Brain microvascular endothelial cell (primary cell): ENCODE results near the gene AQP7.
"Not testable (repeated sequence)": the region's sequence is repeated elsewhere in the genome, so short reads cannot be mapped to it uniquely, and the experiment has no call there.

Experiments used
- DNase-seq: peaks from one replicate; pipeline ENCODE4 v3.0.0-alpha.2; 2020
- H3K27ac ChIP-seq: fragments of 250-450 bp; sonication (Bioruptor Pico); 2 replicates; pipeline ENCODE4 v1.5.1; 2020; ENCODE audit warnings: mild to moderate bottlenecking, moderate library complexity
- H3K27me3 ChIP-seq: fragments of 250-450 bp; sonication (Bioruptor Pico); replicated peaks from 2 replicates; pipeline ENCODE4 v1.5.1; 2020; ENCODE audit warnings: mild to moderate bottlenecking
- H3K36me3 ChIP-seq: fragments of 250-450 bp; sonication (Bioruptor Pico); replicated peaks from 2 replicates; pipeline ENCODE4 v1.5.1; 2020; ENCODE audit warnings: mild to moderate bottlenecking
- H3K4me3 ChIP-seq: 2 replicates; pipeline ENCODE4 v1.5.1; 2011; ENCODE audit warnings: low read depth, mild to moderate bottlenecking, control low read depth, low read length, moderate library complexity
- CTCF ChIP-seq: IDR thresholded peaks from 2 replicates; pipeline ENCODE4 v1.5.1; 2011; ENCODE audit warnings: low read depth, mild to moderate bottlenecking, moderate library complexity, low read length, control low read depth, inconsistent platforms; ENCODE audit errors: missing control alignments
- in situ Hi-C: cut with HindIII; loops from 2 replicates; pipeline ENCODE4 v1.10.0; 2017; ENCODE audit warnings: low sequenced_read_pairs, low pct_ligation_motif_present

Gene AQP7

GRCh38 chr9:33404788-33405362 lies 2.5 kb upstream of the AQP7 start:
- in situ Hi-C loops = no loop called here
- Histone ChIP-seq H3K36me3 (no peaks in the 10 kb centered on the region), H3K27ac (no peak overlapping the region), H3K27me3 (no peaks in the 10 kb centered on the region), H3K4me3 (no peak overlapping the region)
- TF ChIP-seq CTCF = peak; percentile 3
- DNase-seq = no peak

- no peak for TF ChIP-seq CTCF
- Histone ChIP-seq H3K4me3 (no peak overlapping the region), H3K36me3 (no peaks in the 10 kb centered on the region), H3K27ac (no peak overlapping the region), H3K27me3 (no peaks in the 10 kb centered on the region)
- in situ Hi-C loops = no loop called here
- DNase-seq = no peak
Observed at GRCh38 chr9:33403941-33404787, 1.8 kb upstream of the AQP7 start.

- in situ Hi-C loops, DNase-seq, H3K36me3 ChIP-seq, H3K4me3 ChIP-seq, H3K27ac ChIP-seq, H3K27me3 ChIP-seq: not testable (repeated sequence)
Observed at GRCh38 chr9:33401809-33402208, 559 bp downstream of the AQP7 start.

- H3K27ac ChIP-seq, in situ Hi-C loops, H3K36me3 ChIP-seq, H3K4me3 ChIP-seq, H3K27me3 ChIP-seq, DNase-seq: not testable (repeated sequence)
Observed at GRCh38 chr9:33399047-33399446, 3.3 kb downstream of the AQP7 start.

GRCh38 chr9:33397801-33398200 lies 4.6 kb downstream of the AQP7 start:
- in situ Hi-C loops, H3K27me3 ChIP-seq, DNase-seq, H3K36me3 ChIP-seq, H3K4me3 ChIP-seq, H3K27ac ChIP-seq: not testable (repeated sequence)

GRCh38 chr9:33395159-33395879 lies 7.0 kb downstream of the AQP7 start:
- in situ Hi-C loops, H3K4me3 ChIP-seq, DNase-seq: not testable (repeated sequence)

GRCh38 chr9:33393986-33394385 lies 8.4 kb downstream of the AQP7 start:
- in situ Hi-C loops, H3K27me3 ChIP-seq, H3K4me3 ChIP-seq, DNase-seq, H3K27ac ChIP-seq, H3K36me3 ChIP-seq: not testable (repeated sequence)

More at GRCh38 chr9:33395159-33395879, 7.0 kb downstream of the AQP7 start:
- not testable (repeated sequence) for H3K36me3 ChIP-seq, H3K27me3 ChIP-seq, H3K27ac ChIP-seq

GRCh38 chr9:33393581-33393980 lies 8.8 kb downstream of the AQP7 start:
- no peaks in the 10 kb centered on the region for H3K27me3 ChIP-seq
- H3K4me3 ChIP-seq = no peak overlapping the region
- no peak overlapping the region for H3K27ac ChIP-seq
- H3K36me3 ChIP-seq = no peaks in the 10 kb centered on the region
- no peak for TF ChIP-seq CTCF
- in situ Hi-C loops = no loop called here
- no peak for DNase-seq

- H3K27me3 ChIP-seq, H3K27ac ChIP-seq, in situ Hi-C loops, DNase-seq, H3K36me3 ChIP-seq, H3K4me3 ChIP-seq: not testable (repeated sequence)
Observed at GRCh38 chr9:33392591-33393021, 9.8 kb downstream of the AQP7 start.

- H3K4me3 ChIP-seq, H3K27me3 ChIP-seq, in situ Hi-C loops, H3K27ac ChIP-seq, H3K36me3 ChIP-seq: not testable (repeated sequence)
- peak; percentile 75 for DNase-seq
Observed at GRCh38 chr9:33391111-33391771, 11.1 kb downstream of the AQP7 start.
